DOHH2 (cell line): ENCODE results near the gene CBFB.

Experiments used
- EZH2phosphoT487 ChIP-seq: fragments of 200-600 bp; sonication (generic); IDR thresholded peaks from 2 replicates; pipeline ENCODE4 v1.6.1; 2017; ENCODE audit warnings: borderline replicate concordance, mild to moderate bottlenecking, antibody characterized with exemption, low read length, moderate library complexity, mixed read lengths
- TF ChIP-seq, protein P1 (sequence below): fragments of 200-600 bp; sonication (generic); IDR thresholded peaks from one replicate; pipeline ENCODE4 v1.5.1; 2014; ENCODE audit warnings: antibody characterized with exemption, mild to moderate bottlenecking, low read depth, low read length; ENCODE audit not compliant: poor library complexity, severe bottlenecking

DNA sequence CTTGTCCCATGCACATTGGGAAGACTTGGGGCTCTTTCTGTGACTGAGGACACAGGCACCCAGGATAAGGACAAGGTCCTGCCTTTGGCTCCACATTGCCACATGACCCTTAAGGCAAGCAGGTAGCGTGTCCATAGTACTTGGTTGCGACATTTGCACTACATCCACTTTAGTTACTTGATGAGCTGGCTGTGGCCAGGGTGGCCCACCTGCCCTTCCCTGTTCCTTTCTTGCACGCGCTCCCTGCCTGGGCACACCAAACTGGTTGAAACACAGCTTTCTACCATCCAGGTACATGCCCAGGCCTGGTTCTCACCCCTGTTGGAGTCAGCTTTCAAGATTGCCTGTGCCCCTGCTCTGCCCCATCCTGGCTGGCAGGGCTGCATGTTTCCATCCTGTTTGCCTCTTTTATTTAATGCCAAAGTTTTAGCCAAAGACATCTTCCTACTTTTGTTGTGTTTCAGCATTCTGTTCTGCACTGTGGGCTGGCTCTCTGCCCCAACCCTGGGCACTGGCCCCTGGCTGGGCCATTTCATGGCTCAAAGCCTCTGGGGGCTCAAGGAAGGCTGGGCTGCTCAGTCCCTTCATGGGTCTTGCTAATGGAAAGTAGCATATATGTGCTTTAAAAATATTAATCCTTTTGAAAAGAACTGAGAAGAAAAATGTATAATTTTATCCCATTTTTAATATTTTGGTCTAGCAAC lies 118.6 kb downstream of the CBFB start:
- TF ChIP-seq, protein P1, sequence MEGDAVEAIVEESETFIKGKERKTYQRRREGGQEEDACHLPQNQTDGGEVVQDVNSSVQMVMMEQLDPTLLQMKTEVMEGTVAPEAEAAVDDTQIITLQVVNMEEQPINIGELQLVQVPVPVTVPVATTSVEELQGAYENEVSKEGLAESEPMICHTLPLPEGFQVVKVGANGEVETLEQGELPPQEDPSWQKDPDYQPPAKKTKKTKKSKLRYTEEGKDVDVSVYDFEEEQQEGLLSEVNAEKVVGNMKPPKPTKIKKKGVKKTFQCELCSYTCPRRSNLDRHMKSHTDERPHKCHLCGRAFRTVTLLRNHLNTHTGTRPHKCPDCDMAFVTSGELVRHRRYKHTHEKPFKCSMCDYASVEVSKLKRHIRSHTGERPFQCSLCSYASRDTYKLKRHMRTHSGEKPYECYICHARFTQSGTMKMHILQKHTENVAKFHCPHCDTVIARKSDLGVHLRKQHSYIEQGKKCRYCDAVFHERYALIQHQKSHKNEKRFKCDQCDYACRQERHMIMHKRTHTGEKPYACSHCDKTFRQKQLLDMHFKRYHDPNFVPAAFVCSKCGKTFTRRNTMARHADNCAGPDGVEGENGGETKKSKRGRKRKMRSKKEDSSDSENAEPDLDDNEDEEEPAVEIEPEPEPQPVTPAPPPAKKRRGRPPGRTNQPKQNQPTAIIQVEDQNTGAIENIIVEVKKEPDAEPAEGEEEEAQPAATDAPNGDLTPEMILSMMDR = no peak
- no peak for TF ChIP-seq EZH2phosphoT487
